ENCODE results near the gene HSPA4.

GRCh38 chr5:133142782-133143181 lies 91.0 kb downstream of the HSPA4 start:
- TF ChIP-seq POLR2A (IDR thresholded peaks at IDR 0.05; ENCODE audit: low read length) = no peak
- TF ChIP-seq GATA1 (IDR thresholded peaks at IDR 0.05; ENCODE audit: low read depth, low read length) = no peak
